IMR-90 (cell line): ENCODE results near the gene GNAT1. TPM values are rescaled to one million over a fixed set of nuclear protein-coding genes. Genes with fewer than 3 reads are reported as not detected.

ENCODE experiments used
- ATAC-seq: fragments of 200-7000 bp; cut with Tn5 transposase; 2 replicates; pipeline ENCODE4 v1.9.1; 2020; ENCODE audit warnings: low read depth, mild to moderate bottlenecking, moderate library complexity
- BruUV-seq: library from RNA; stranded (reverse); fragments of 400-500 nt; replicated peaks from 2 replicates; lab custom pipeline; 2021; lab: Mats Ljungman, UMichigan
- CTCF ChIA-PET: fragments of 300-600 bp; formaldehyde crosslinking; extraction: SDS; loops from one replicate; lab custom pipeline; 2021; ENCODE audit warnings: antibody characterized with exemption; lab: Yijun Ruan, JAX
- POLR2A ChIA-PET: fragments of 300-600 bp; sonication (Branson Sonifier 250); formaldehyde crosslinking; loops from one replicate; lab custom pipeline; 2022; ENCODE audit warnings: antibody characterized with exemption; ENCODE audit not compliant: unreplicated experiment; lab: Charles Lee
- DNase-seq: peaks from one replicate; pipeline ENCODE4 v3.0.0; 2013
- H2AFZ ChIP-seq: replicated peaks from 2 replicates; pipeline ENCODE3; 2013; ENCODE audit warnings: low read length, mild to moderate bottlenecking; ENCODE audit not compliant: poor library complexity
- H2AK5ac ChIP-seq: 2 replicates; pipeline ENCODE4 v1.6.1; 2013; ENCODE audit warnings: low read depth, low read length, inconsistent platforms
- H2AK9ac ChIP-seq: replicated peaks from 2 replicates; pipeline ENCODE3; 2013; ENCODE audit warnings: mild to moderate bottlenecking, low read depth, low read length, moderate library complexity; ENCODE audit not compliant: poor library complexity
- H2BK120ac ChIP-seq: 2 replicates; pipeline ENCODE4 v1.6.1; 2013; ENCODE audit warnings: low read depth, low read length, inconsistent platforms
- H2BK15ac ChIP-seq: 3 replicates; pipeline ENCODE4 v1.6.1; 2013; ENCODE audit warnings: low read depth, low read length, inconsistent platforms
- H2BK20ac ChIP-seq: 2 replicates; pipeline ENCODE4 v1.6.1; 2013; ENCODE audit warnings: low read depth, mild to moderate bottlenecking, inconsistent platforms, low read length, moderate library complexity
- H2BK5ac ChIP-seq: 2 replicates; pipeline ENCODE4 v1.6.1; 2013; ENCODE audit warnings: mild to moderate bottlenecking, low read depth, low read length, inconsistent platforms; ENCODE audit not compliant: poor library complexity, severe bottlenecking
- H3K14ac ChIP-seq: replicated peaks from 2 replicates; pipeline ENCODE4 v1.6.1; 2013; ENCODE audit warnings: low read depth, low read length, inconsistent platforms
- H3K18ac ChIP-seq: 2 replicates; pipeline ENCODE4 v1.6.1; 2013; ENCODE audit warnings: low read depth, low read length, control low read depth
- H3K23ac ChIP-seq: 2 replicates; pipeline ENCODE4 v1.6.1; 2013; ENCODE audit warnings: low read depth, low read length, inconsistent platforms
- H3K27ac ChIP-seq: 2 replicates; pipeline ENCODE4 v1.5.1; 2013; ENCODE audit warnings: mild to moderate bottlenecking, control low read depth, low read length; ENCODE audit not compliant: insufficient read depth
- H3K27me3 ChIP-seq: 2 replicates; pipeline ENCODE4 v1.6.1; 2013; ENCODE audit warnings: low read length; ENCODE audit not compliant: control insufficient read depth, insufficient read depth
- H3K36me3 ChIP-seq: 2 replicates; pipeline ENCODE4 v1.6.1; 2013; ENCODE audit warnings: low read length, mixed read lengths; ENCODE audit not compliant: control insufficient read depth, insufficient read depth
- H3K4ac ChIP-seq: 2 replicates; pipeline ENCODE4 v1.6.1; 2013; ENCODE audit warnings: low read depth, low read length, inconsistent platforms
- H3K4me1 ChIP-seq: 2 replicates; pipeline ENCODE4 v1.6.1; 2013; ENCODE audit warnings: low read length, mixed read lengths; ENCODE audit not compliant: control insufficient read depth, insufficient read depth
- H3K4me2 ChIP-seq: 2 replicates; pipeline ENCODE4 v1.6.1; 2013; ENCODE audit warnings: low read depth, mild to moderate bottlenecking, control low read depth, low read length, moderate library complexity
- H3K4me3 ChIP-seq: 2 replicates; pipeline ENCODE4 v1.5.1; 2013; ENCODE audit warnings: low read depth, mild to moderate bottlenecking, control low read depth, low read length, moderate library complexity; ENCODE audit not compliant: insufficient read depth
- H3K56ac ChIP-seq: 2 replicates; pipeline ENCODE4 v1.6.1; 2013; ENCODE audit warnings: low read length, inconsistent platforms; ENCODE audit not compliant: insufficient read depth; ENCODE audit errors: extremely low read depth
- H3K79me1 ChIP-seq, 2 experiments: 2 replicates each; pipeline ENCODE4 v1.6.1; 2013; ENCODE audit warnings: low read length in 2 of 2, inconsistent platforms in 1 of 2, low read depth in 1 of 2
- H3K9ac ChIP-seq: 2 replicates; pipeline ENCODE4 v1.6.1; 2013; ENCODE audit warnings: low read depth, low read length, control low read depth
- H3K9me1 ChIP-seq: 2 replicates; pipeline ENCODE4 v1.6.1; 2013; ENCODE audit warnings: low read length, inconsistent platforms; ENCODE audit not compliant: insufficient read depth
- H3K9me3 ChIP-seq: 2 replicates; pipeline ENCODE4 v1.6.1; 2013; ENCODE audit warnings: low read length; ENCODE audit not compliant: control insufficient read depth, insufficient read depth
- H4K20me1 ChIP-seq: 2 replicates; pipeline ENCODE4 v1.6.1; 2013; ENCODE audit warnings: low read length, inconsistent platforms; ENCODE audit not compliant: insufficient read depth
- H4K5ac ChIP-seq: 2 replicates; pipeline ENCODE4 v1.6.1; 2013; ENCODE audit warnings: mild to moderate bottlenecking, low read depth, low read length, control low read depth
- H4K8ac ChIP-seq, 2 experiments: 2 replicates each; pipeline ENCODE4 v1.6.1; 2013; ENCODE audit warnings: low read depth in 2 of 2, low read length in 2 of 2, control low read depth in 1 of 2, inconsistent platforms in 1 of 2
- H4K91ac ChIP-seq: 2 replicates; pipeline ENCODE4 v1.6.1; 2013; ENCODE audit warnings: low read depth, low read length, inconsistent platforms; ENCODE audit not compliant: insufficient read depth
- BHLHE40 ChIP-seq: fragments of 150-350 bp; IDR thresholded peaks from 2 replicates; pipeline ENCODE4 v1.6.1; 2016; ENCODE audit warnings: mild to moderate bottlenecking, low read depth, low read length
- CEBPB ChIP-seq: IDR thresholded peaks from 2 replicates; pipeline ENCODE4 v1.6.1; 2012; ENCODE audit warnings: low read depth, low read length, improper control_type of control experiment
- CHD1 ChIP-seq: IDR thresholded peaks from 2 replicates; pipeline ENCODE4 v1.6.1; 2012; ENCODE audit warnings: low read depth, low read length, improper control_type of control experiment
- FOS ChIP-seq: fragments of 150-350 bp; IDR thresholded peaks from 2 replicates; pipeline ENCODE4 v1.6.1; 2016; ENCODE audit warnings: low read depth, low read length
- MAFK ChIP-seq: IDR thresholded peaks from 2 replicates; pipeline ENCODE4 v1.6.1; 2012; ENCODE audit warnings: low read depth, low read length, improper control_type of control experiment
- MAZ ChIP-seq: IDR thresholded peaks from 2 replicates; pipeline ENCODE4 v1.6.1; 2012; ENCODE audit warnings: low read depth, mild to moderate bottlenecking, low read length, improper control_type of control experiment, moderate library complexity, borderline replicate concordance
- MXI1 ChIP-seq: IDR thresholded peaks from 2 replicates; pipeline ENCODE4 v1.6.1; 2012; ENCODE audit warnings: low read depth, mild to moderate bottlenecking, low read length, moderate library complexity, borderline replicate concordance
- NFE2L2 ChIP-seq: fragments of 150-350 bp; IDR thresholded peaks from 2 replicates; pipeline ENCODE4 v1.6.1; 2016; ENCODE audit warnings: low read depth, mild to moderate bottlenecking, low read length
- POLR2A ChIP-seq: IDR thresholded peaks from 2 replicates; pipeline ENCODE4 v1.6.1; 2012; ENCODE audit warnings: mild to moderate bottlenecking, low read depth, low read length
- RAD21 ChIP-seq: IDR thresholded peaks from 2 replicates; pipeline ENCODE4 v1.6.1; 2012; ENCODE audit warnings: low read length, improper control_type of control experiment
- RFX5 ChIP-seq: IDR thresholded peaks from 2 replicates; pipeline ENCODE4 v1.8.0; 2012; ENCODE audit warnings: low read depth, mild to moderate bottlenecking, low read length, moderate library complexity
- SMC3 ChIP-seq: fragments of 150-350 bp; IDR thresholded peaks from 2 replicates; pipeline ENCODE4 v1.6.1; 2016; ENCODE audit warnings: low read depth, mild to moderate bottlenecking, antibody characterized with exemption, low read length, moderate library complexity
- WGBS, 2 experiments: methylation state at CpG; one replicate each; pipeline versions ENCODE4 v1.1.5 to v1.1.7; 2013; ENCODE audit warnings: missing lambda C conversion rate in 2 of 2; ENCODE audit not compliant: insufficient read length in 1 of 2; ENCODE audit errors: extremely low coverage in 2 of 2; 5-methylcytosine and 5-hydroxymethylcytosine counted together
- dilution Hi-C: fragments of 300-500 bp; cut with HindIII; formaldehyde crosslinking; loops from one replicate; pipeline ENCODE4 v1.14.3; 2018; ENCODE audit warnings: low sequenced_read_pairs; ENCODE audit not compliant: unreplicated experiment
- in situ Hi-C: fragments of 300-500 bp; cut with MboI; formaldehyde crosslinking; loops from 3 replicates; pipeline ENCODE4 v1.14.3; 2019; ENCODE audit warnings: low sequenced_read_pairs, inconsistent platforms, mixed read lengths
- intact Hi-C: fragments of 100-400 bp; cut with micrococcal nuclease; formaldehyde crosslinking; loops from 2 replicates; pipeline ENCODE4 v1.10.0; 2022
- polyA plus RNA-seq, 3 experiments: library from polyadenylated mRNA; depleted of rRNA; stranded (reverse); fragments of >200 nt; gene quantifications; 2 replicates each; pipeline ENCODE4 v1.2.3, GENCODE V29; 2012; ENCODE audit warnings: low replicate concordance in 1 of 3
- total RNA-seq: library from RNA; depleted of rRNA; stranded (reverse); fragments of >200 nt; gene quantifications from 2 replicates; pipeline ENCODE4 v1.2.3, GENCODE V29; 2012
- TF ChIP-seq, protein P1 (sequence below): fragments of 150-350 bp; IDR thresholded peaks from 2 replicates; pipeline ENCODE4 v1.6.1; 2016; ENCODE audit warnings: low read depth, mild to moderate bottlenecking, low read length, moderate library complexity, borderline replicate concordance
- TF ChIP-seq, protein P2 (sequence below): conservative IDR thresholded peaks from 2 replicates; pipeline ENCODE4 v1.5.1; 2012; ENCODE audit warnings: mild to moderate bottlenecking, low read depth, low read length, improper control_type of control experiment
- TF ChIP-seq, protein P3 (sequence below): fragments of 150-350 bp; IDR thresholded peaks from 2 replicates; pipeline ENCODE4 v1.6.1; 2017; ENCODE audit warnings: mild to moderate bottlenecking, antibody characterized with exemption, low read length, low read depth

Gene GNAT1
- total and polyA plus RNA-seq, 2 of the 4 experiments (the other 2 are of a cell fraction) = not detected

DNA sequence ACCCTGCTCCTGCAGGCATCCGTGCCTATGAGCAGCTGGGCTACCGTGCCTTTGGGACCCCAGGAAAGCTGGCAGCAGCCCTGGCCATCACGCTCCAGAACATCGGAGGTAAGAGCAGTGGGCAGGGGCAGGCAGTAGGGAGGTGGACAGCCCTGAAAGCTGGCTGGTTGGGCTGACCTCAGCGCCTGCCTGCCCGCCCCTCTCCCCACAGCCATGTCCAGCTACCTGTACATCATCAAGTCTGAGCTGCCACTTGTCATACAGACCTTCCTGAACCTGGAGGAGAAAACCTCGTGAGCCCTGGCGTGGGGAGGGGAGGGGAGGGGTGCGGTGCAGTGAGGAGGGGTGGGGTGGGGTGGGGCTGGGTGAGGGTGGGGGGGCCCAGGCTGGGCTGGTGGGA is 24.1 kb downstream of the GNAT1 start:
- ChIA-PET POLR2A (no interaction called here), CTCF (interaction anchor here (1.4 kb wide), 1 partner anchor 11 kb away, joined by 4 read pairs; no protein-coding TSS in a partner anchor)
- no CpG with 5 or more reads among the region's 9 CpGs for WGBS, 2 experiments
- in situ Hi-C loops (no loop called here), dilution Hi-C loops (no loop called here), intact Hi-C loops (no loop called here)
- Histone ChIP-seq H2AFZ (no peak overlapping the region), H3K4me2 (no peak overlapping the region), H4K5ac (no peak overlapping the region), H2BK5ac (no peak overlapping the region), H3K9ac (no peak overlapping the region), H4K20me1 (no peaks in the 10 kb centered on the region), H2BK20ac (no peak overlapping the region), H3K4ac (no peak overlapping the region), H2AK5ac (no peak overlapping the region), H3K4me3 (no peak overlapping the region), H3K9me1 (no peaks in the 10 kb centered on the region), H3K56ac (no peak overlapping the region), H2BK15ac (no peak overlapping the region), H3K36me3 (no peaks in the 10 kb centered on the region), H4K91ac (no peak overlapping the region), H3K27ac (no peak overlapping the region), H3K4me1 (peaks cover 2% of the 10 kb centered on the region; the same call in 1 of the 2 replicates), H3K18ac (no peak overlapping the region), H3K27me3 (peaks cover 25% of the 10 kb centered on the region; the same call in 1 of the 2 replicates), H2AK9ac (no peak overlapping the region), H3K79me1 (no peaks in the 10 kb centered on the region), H3K14ac (no peak overlapping the region), H2BK120ac (no peak overlapping the region), H3K23ac (no peak overlapping the region), H3K9me3 (no peaks in the 10 kb centered on the region), H4K8ac (no peak overlapping the region)
- DNase-seq (no peak), ATAC-seq (no peak)
- TF ChIP-seq, protein P1, sequence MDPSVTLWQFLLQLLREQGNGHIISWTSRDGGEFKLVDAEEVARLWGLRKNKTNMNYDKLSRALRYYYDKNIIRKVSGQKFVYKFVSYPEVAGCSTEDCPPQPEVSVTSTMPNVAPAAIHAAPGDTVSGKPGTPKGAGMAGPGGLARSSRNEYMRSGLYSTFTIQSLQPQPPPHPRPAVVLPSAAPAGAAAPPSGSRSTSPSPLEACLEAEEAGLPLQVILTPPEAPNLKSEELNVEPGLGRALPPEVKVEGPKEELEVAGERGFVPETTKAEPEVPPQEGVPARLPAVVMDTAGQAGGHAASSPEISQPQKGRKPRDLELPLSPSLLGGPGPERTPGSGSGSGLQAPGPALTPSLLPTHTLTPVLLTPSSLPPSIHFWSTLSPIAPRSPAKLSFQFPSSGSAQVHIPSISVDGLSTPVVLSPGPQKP = no peak
- no peak for TF ChIP-seq NFE2L2
- TF ChIP-seq SMC3 = no peak
- no peak for TF ChIP-seq CEBPB
- no peak for TF ChIP-seq FOS
- no peak for TF ChIP-seq MAFK
- TF ChIP-seq, protein P2, sequence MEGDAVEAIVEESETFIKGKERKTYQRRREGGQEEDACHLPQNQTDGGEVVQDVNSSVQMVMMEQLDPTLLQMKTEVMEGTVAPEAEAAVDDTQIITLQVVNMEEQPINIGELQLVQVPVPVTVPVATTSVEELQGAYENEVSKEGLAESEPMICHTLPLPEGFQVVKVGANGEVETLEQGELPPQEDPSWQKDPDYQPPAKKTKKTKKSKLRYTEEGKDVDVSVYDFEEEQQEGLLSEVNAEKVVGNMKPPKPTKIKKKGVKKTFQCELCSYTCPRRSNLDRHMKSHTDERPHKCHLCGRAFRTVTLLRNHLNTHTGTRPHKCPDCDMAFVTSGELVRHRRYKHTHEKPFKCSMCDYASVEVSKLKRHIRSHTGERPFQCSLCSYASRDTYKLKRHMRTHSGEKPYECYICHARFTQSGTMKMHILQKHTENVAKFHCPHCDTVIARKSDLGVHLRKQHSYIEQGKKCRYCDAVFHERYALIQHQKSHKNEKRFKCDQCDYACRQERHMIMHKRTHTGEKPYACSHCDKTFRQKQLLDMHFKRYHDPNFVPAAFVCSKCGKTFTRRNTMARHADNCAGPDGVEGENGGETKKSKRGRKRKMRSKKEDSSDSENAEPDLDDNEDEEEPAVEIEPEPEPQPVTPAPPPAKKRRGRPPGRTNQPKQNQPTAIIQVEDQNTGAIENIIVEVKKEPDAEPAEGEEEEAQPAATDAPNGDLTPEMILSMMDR = no peak
- no peak for TF ChIP-seq MXI1
- TF ChIP-seq RFX5 = no peak
- no peak for TF ChIP-seq POLR2A
- no peak for TF ChIP-seq BHLHE40
- TF ChIP-seq RAD21 = no peak
- no peak for TF ChIP-seq CHD1
- no peak for TF ChIP-seq MAZ
- TF ChIP-seq, protein P3, sequence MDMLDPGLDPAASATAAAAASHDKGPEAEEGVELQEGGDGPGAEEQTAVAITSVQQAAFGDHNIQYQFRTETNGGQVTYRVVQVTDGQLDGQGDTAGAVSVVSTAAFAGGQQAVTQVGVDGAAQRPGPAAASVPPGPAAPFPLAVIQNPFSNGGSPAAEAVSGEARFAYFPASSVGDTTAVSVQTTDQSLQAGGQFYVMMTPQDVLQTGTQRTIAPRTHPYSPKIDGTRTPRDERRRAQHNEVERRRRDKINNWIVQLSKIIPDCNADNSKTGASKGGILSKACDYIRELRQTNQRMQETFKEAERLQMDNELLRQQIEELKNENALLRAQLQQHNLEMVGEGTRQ = no peak
- no TSS peak for BruUV-seq
